ENCODE data around the gene E2F7. TPM values are rescaled to one million over a fixed set of nuclear protein-coding genes. Genes with fewer than 3 reads are reported as not detected.

E2F7 gene
- total and polyA plus RNA-seq, 2 experiments from 2014 or later, result 31.8 to 40.3 TPM

- Histone ChIP-seq H3K36me3 (ENCODE audit: insufficient read depth) (peaks cover 14% of the 10 kb centered on the region; the same call in 1 of the 2 replicates), H4K20me1 (replicated peaks; ENCODE audit: insufficient read depth) (peaks cover 11% of the 10 kb centered on the region), H3K9me2 (ENCODE audit: insufficient read depth) (no peaks in the 10 kb centered on the region), H3K27me3 (ENCODE audit: insufficient read depth) (no peaks in the 10 kb centered on the region), H3K79me2 (replicated peaks; ENCODE audit: insufficient read depth) (peaks cover 18% of the 10 kb centered on the region), H3K27ac (ENCODE audit: low read depth) (no peak overlapping the region), H3K4me2 (no peak overlapping the region), H3K4me3 (no peak overlapping the region), H3F3A (replicated peaks; ENCODE audit: low read depth) (no peaks in the 10 kb centered on the region), H3K4me1 (ENCODE audit: insufficient read depth) (no peaks in the 10 kb centered on the region), H2AFZ (no peak overlapping the region)
- Mint-ChIP-seq H3K36me3 (ENCODE audit: low read depth) (peaks cover 51% of the 10 kb centered on the region), H3K4me3 (no peak overlapping the region), H3K27ac (no peak overlapping the region), H3K9me3 (no peaks in the 10 kb centered on the region), H3K4me1 (no peaks in the 10 kb centered on the region), H3K27me3 (ENCODE audit: insufficient read depth, low read depth, poor library complexity) (no peaks in the 10 kb centered on the region)
- ATAC-seq, result no peak
- TF ChIP-seq POLR2AphosphoS5 (IDR thresholded peaks at IDR 0.05; ENCODE audit: low read depth), result no peak
- no peak for TF ChIP-seq STAT1 (IDR thresholded peaks at IDR 0.05; ENCODE audit: unreplicated experiment)
- no peak for TF ChIP-seq EZH2 (IDR thresholded peaks at IDR 0.05; ENCODE audit: low read depth, unreplicated experiment)
- no peak for TF ChIP-seq CTCF (conservative IDR thresholded peaks at IDR 0.05; ENCODE audit: low read depth in 2 of 2)
- TF ChIP-seq ETS1 (IDR thresholded peaks at IDR 0.05), result no peak
- no peak for TF ChIP-seq CREB1 (CRISPR knock-in tag; IDR thresholded peaks at IDR 0.05; ENCODE audit: low read depth)
- no peak for TF ChIP-seq ZNF331 (CRISPR knock-in tag; IDR thresholded peaks at IDR 0.05; ENCODE audit: low read depth)
- TF ChIP-seq EZH2phosphoT487 (IDR thresholded peaks at IDR 0.05; ENCODE audit: unreplicated experiment), result no peak
- TF ChIP-seq ZNF114 (CRISPR knock-in tag; IDR thresholded peaks at IDR 0.05), result no peak
- no peak for TF ChIP-seq JUNB (IDR thresholded peaks at IDR 0.05; ENCODE audit: unreplicated experiment)
- no peak for TF ChIP-seq ZNF462 (CRISPR knock-in tag; IDR thresholded peaks at IDR 0.05)
- TF ChIP-seq REST (IDR thresholded peaks at IDR 0.05; ENCODE audit: unreplicated experiment), result no peak
- no peak for TF ChIP-seq NANOG (IDR thresholded peaks at IDR 0.05; ENCODE audit: borderline replicate concordance)
- DNase-seq (ENCODE audit: low spot score), result no peak
Observed at GRCh38 chr12:77053259-77053658, 12.1 kb downstream of the E2F7 start.

All from GM23338 (cell line).